ENCODE results near the gene NRP1.

- no peak for TF ChIP-seq POLR2A (IDR thresholded peaks at IDR 0.05)
- TF ChIP-seq, protein P1, sequence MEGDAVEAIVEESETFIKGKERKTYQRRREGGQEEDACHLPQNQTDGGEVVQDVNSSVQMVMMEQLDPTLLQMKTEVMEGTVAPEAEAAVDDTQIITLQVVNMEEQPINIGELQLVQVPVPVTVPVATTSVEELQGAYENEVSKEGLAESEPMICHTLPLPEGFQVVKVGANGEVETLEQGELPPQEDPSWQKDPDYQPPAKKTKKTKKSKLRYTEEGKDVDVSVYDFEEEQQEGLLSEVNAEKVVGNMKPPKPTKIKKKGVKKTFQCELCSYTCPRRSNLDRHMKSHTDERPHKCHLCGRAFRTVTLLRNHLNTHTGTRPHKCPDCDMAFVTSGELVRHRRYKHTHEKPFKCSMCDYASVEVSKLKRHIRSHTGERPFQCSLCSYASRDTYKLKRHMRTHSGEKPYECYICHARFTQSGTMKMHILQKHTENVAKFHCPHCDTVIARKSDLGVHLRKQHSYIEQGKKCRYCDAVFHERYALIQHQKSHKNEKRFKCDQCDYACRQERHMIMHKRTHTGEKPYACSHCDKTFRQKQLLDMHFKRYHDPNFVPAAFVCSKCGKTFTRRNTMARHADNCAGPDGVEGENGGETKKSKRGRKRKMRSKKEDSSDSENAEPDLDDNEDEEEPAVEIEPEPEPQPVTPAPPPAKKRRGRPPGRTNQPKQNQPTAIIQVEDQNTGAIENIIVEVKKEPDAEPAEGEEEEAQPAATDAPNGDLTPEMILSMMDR (IDR thresholded peaks at IDR 0.05) = peak in 1 of 4 experiments; percentile 5
- TF ChIP-seq POLR2AphosphoS5 (IDR thresholded peaks at IDR 0.05) = peak; percentile 32
Observed at GRCh38 chr10:33193701-33194521, 140.6 kb downstream of the NRP1 start.
